ENCODE measurements around the gene BCDIN3D. TPM values are rescaled to one million over a fixed set of nuclear protein-coding genes. Genes with fewer than 3 reads are reported as not detected.

The BCDIN3D gene
- total RNA-seq, 1 experiment from 2014 or later = 1.6 TPM

- no peak for TF ChIP-seq ARID4B (CRISPR knock-in tag; IDR thresholded peaks at IDR 0.05; ENCODE audit: borderline replicate concordance)
- no peak for TF ChIP-seq E2F5 (CRISPR knock-in tag; IDR thresholded peaks at IDR 0.05)
- no peak for TF ChIP-seq JUN (CRISPR knock-in tag; IDR thresholded peaks at IDR 0.05)
- TF ChIP-seq CTCF (IDR thresholded peaks at IDR 0.05) = no peak
- no peak for TF ChIP-seq NFATC4 (CRISPR knock-in tag; IDR thresholded peaks at IDR 0.05)
- no peak for TF ChIP-seq TP53 (CRISPR knock-in tag; IDR thresholded peaks at IDR 0.05)
- TF ChIP-seq NR1H2 (CRISPR knock-in tag; IDR thresholded peaks at IDR 0.05) = no peak
- TF ChIP-seq GTF2I (CRISPR knock-in tag; conservative IDR thresholded peaks at IDR 0.05) = no peak
- no peak for TF ChIP-seq SMAD3 (CRISPR knock-in tag; IDR thresholded peaks at IDR 0.05; ENCODE audit: borderline replicate concordance)
- no peak for TF ChIP-seq ELF4 (CRISPR knock-in tag; IDR thresholded peaks at IDR 0.05; ENCODE audit: low read depth)
- TF ChIP-seq ZNF671 (CRISPR knock-in tag; IDR thresholded peaks at IDR 0.05) = no peak
Observed at GRCh38 chr12:49891476-49891875, 48.6 kb upstream of the BCDIN3D start (continued).

- ChIA-PET CTCF (interaction anchor here (1.3 to 1.4 kb wide), 2 partner anchors 24 to 76 kb away, joined by 4 to 6 read pairs; no protein-coding TSS in a partner anchor), POLR2A (no interaction called here)
- H3K4me3 Mint-ChIP-seq = no peak overlapping the region
- peaks cover 7% of the 10 kb centered on the region; the same call in 1 of the 2 replicates for H3K27me3 Mint-ChIP-seq (ENCODE audit: low read depth)
- H3K9me3 Mint-ChIP-seq = no peaks in the 10 kb centered on the region
- DNase-seq (ENCODE audit: low spot score) = no peak
- no peaks in the 10 kb centered on the region for H3K36me3 Mint-ChIP-seq
- peaks cover 20% of the 10 kb centered on the region for H3K4me1 Mint-ChIP-seq
- H3K27ac Mint-ChIP-seq = no peak overlapping the region
- no peak for ATAC-seq
- TF ChIP-seq ZNF219 (CRISPR knock-in tag; IDR thresholded peaks at IDR 0.05; ENCODE audit: borderline replicate concordance) (no peak), E2F1 (CRISPR knock-in tag; IDR thresholded peaks at IDR 0.05) (no peak), ATF3 (CRISPR knock-in tag; conservative IDR thresholded peaks at IDR 0.05) (no peak), ETV6 (CRISPR knock-in tag; IDR thresholded peaks at IDR 0.05) (no peak), PREB (CRISPR knock-in tag; IDR thresholded peaks at IDR 0.05; ENCODE audit: borderline replicate concordance) (no peak), ZNF263 (CRISPR knock-in tag; IDR thresholded peaks at IDR 0.05; ENCODE audit: low read depth) (no peak), GRHL2 (CRISPR knock-in tag; IDR thresholded peaks at IDR 0.05; ENCODE audit: insufficient replicate concordance, severe bottlenecking) (no peak), ZNF416 (CRISPR knock-in tag; IDR thresholded peaks at IDR 0.05) (no peak), ESRRA (CRISPR knock-in tag; IDR thresholded peaks at IDR 0.05; ENCODE audit: borderline replicate concordance) (no peak), IRF1 (CRISPR knock-in tag; IDR thresholded peaks at IDR 0.05) (no peak), ATF6 (CRISPR knock-in tag; IDR thresholded peaks at IDR 0.05) (no peak), CBFB (CRISPR knock-in tag; IDR thresholded peaks at IDR 0.05; ENCODE audit: low read depth) (no peak), EMX1 (CRISPR knock-in tag; IDR thresholded peaks at IDR 0.05) (no peak)
Observed at GRCh38 chr12:49891012-49891411, 48.1 kb upstream of the BCDIN3D start.

Data from WTC11 (cell line).